ENCODE data around the gene UGT1A10.
"Not testable (repeated sequence)": the region's sequence is repeated elsewhere in the genome, so short reads cannot be mapped to it uniquely, and the experiment has no call there.

The UGT1A10 gene

DNA sequence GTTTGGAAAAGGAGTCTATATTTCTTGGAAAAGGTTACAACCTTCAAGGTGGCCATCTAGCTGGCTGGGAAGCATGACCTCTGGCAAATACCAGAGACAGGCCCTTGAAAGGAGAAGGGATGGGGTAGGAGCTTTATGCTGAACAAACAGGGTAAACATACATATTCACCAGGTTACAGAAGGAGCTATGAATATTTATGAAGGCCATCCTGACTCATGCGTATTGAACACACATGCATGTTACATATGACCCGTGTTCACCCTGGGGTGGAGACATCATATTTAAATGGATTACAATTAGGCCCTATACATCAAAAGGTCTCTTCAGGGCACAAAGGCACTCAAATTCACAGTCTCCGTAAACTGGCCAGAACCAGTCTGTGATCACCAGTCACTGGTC is 19.7 kb downstream of the UGT1A10 start:
- DNase-seq (ENCODE audit: low spot score) = not testable (repeated sequence)

DNA sequence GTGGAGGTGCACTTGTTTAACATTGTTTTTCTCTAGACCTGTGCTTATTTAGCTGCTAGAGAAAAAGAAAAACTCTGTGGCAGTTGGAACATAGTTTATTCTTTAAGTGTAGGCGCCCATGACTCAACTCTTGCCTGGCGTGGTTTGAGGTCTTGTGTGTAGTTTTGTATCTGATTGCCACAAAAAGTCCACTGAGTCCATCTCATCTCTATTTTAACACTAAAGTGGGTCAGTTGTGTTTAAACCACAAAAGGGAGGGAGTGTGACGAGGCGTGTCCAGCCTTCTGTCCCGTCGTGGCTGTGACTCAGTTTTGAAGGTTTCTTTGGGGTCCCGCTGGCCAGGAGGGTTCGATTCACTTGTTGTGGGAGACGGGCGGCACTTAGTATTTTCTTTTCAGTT is 20.2 kb downstream of the UGT1A10 start:
- no peak for DNase-seq (ENCODE audit: low spot score)

DNA sequence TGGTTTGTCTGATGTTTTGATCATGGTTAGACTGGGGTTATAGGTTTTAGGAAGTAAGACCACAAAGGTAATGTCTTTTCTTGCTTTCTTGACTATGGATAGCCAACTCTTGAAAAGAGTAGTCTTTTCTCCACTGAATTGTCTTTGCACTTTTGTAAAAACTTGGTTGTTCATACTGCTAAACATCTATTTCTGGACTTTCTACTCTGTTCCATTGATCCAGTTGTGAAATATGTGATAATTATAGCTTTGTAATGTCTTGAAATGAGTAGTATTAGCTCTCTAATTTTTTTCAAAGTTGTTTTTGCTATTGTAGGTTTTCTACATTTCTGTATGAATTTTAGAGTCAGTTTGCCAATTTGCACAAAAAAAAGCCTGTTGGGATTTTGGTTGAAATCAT is 22.4 kb downstream of the UGT1A10 start:
- DNase-seq (ENCODE audit: low spot score) = no peak

GRCh38 chr2:233663911-233664310 is 27.7 kb downstream of the UGT1A10 start:
- DNase-seq (ENCODE audit: low spot score) = no peak

DNA sequence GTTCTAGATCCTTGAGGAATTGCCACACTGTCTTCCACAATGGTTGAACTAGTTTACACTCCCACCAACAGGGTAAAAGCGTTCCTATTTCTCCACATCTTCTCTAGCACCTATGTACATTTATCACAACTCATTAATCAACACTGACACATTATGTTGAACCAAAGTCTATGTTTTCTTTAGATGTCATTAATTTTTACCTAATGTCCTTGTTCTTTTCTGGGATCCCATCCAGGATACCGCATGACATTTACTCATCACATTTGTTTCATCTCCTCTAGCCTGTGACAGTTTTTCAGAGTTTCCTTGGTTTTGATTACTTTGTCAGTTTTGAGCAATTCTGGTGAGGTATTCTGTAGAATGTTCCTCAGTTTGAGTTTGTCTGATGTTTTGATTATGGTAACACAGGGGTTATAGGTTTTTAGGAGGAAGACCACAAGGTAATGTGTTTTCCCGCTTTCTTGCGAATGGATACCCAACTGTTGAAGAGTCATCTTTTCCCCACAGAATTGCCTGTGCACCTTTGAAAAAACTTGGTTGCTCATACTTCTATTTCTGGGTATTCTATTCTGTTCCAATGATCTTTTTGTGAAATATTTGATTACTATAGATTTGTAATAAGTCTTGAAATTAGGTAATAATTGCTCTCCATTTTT is 32.5 kb downstream of the UGT1A10 start:
- DNase-seq (ENCODE audit: low spot score) = no peak

DNA sequence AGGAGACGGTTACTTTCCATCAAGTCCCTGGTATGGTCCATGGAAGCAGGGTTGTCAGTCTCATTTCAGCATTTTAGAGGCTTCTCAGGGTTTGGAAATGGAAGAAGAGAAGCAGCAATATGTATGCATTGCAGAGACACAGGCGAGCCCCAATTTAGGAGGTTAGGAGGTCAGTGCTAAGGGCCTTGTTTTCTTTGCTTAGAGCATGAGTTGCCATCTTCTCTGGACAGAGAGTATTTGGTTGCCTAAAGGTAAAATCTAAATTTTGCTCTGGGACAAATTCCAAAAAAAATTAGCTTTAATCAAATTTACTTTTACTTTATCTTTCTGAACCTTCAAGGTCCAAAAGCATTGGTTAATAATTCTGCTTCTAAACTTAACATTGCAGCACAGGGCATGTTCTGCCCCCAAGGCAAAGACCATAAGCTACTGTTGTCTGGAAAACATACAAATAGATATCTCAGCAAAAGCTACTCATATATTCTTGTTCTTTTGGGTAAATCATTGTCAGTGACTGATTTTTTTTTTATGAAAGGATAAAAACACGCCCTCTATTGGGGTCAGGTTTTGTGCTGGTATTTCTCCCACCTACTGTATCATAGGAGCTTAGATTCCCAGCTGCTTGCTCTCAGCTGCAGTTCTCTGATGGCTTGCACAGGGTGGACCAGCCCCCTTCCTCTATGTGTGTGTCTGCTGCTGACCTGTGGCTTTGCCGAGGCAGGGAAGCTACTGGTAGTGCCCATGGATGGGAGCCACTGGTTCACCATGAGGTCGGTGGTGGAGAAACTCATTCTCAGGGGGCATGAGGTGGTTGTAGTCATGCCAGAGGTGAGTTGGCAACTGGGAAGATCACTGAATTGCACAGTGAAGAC is 35.3 kb downstream of the UGT1A10 start, which contains the start of gene UGT1A9:
Gene UGT1A9 (plus strand): TSS at position 609 of the 872 bp plus-strand sequence. CDS start 37 bp downstream, at position 646.
- no peak for DNase-seq (ENCODE audit: low spot score)

- no peak for DNase-seq (ENCODE audit: low spot score)
Measured at GRCh38 chr2:233672886-233673285, 36.6 kb downstream of the UGT1A10 start.

DNA sequence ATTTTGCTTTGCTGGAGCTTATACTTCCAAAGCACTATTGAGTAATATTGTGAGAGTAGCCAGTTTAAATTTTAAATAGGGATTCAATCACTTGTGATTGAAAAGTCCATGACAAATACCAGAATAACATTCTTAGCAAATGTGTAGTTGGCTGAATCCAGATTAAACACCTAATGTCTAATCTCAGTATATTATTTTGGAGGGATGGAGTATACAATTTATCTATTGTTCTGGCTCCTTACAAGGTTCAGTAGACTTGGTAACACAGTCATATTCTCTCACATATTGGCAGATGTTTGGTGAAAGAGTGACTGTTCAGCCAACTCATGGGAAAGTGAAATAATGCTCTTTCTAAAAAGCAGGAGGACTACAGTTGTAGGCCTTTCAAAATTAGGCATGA is 37.6 kb downstream of the UGT1A10 start:
- no peak for DNase-seq (ENCODE audit: low spot score)

GRCh38 chr2:233674314-233674713 is 38.1 kb downstream of the UGT1A10 start:
- DNase-seq (ENCODE audit: low spot score) = no peak

DNA sequence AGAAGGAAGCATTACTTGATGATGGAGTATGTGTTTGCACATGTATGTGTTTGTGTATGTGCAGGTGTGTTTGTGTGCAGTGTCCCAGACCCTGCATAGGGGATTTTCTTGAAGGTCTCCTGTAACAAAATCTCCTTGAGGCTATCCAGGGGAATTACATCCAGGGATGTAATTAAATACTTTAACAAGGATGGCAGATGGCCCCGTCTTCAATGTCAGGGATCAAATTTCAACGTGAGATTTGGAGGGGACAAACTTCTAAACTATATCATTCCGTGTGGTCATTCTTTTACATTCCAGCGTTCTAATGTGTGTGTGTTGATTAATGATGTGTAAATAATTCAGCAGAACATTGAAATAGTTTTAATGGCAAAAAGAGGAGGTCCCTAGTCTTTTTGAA is 38.7 kb downstream of the UGT1A10 start:
- no peak for DNase-seq (ENCODE audit: low spot score)

GRCh38 chr2:233676046-233676445 is 39.8 kb downstream of the UGT1A10 start:
- no peak for DNase-seq (ENCODE audit: low spot score)

DNA sequence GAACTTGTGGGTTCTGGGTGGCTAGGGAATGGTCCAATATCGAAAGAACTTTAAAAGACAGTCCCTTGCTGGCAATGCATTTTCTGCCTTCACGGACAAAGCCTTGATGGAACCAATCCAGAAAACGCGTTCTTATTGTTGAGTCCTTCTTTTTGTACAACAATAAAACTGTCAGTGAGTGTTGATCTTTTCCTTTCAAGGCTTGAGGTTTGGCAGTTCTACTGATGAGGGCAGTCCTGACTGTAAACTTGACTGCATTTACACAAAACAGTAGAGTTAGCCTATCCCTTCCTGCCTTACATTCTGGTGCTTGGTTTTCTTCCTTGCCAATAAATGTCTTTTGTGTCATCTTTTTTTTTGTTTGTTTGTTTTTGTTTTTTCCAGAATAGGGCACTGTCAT is 42.9 kb downstream of the UGT1A10 start:
- no peak for DNase-seq (ENCODE audit: low spot score)

DNA sequence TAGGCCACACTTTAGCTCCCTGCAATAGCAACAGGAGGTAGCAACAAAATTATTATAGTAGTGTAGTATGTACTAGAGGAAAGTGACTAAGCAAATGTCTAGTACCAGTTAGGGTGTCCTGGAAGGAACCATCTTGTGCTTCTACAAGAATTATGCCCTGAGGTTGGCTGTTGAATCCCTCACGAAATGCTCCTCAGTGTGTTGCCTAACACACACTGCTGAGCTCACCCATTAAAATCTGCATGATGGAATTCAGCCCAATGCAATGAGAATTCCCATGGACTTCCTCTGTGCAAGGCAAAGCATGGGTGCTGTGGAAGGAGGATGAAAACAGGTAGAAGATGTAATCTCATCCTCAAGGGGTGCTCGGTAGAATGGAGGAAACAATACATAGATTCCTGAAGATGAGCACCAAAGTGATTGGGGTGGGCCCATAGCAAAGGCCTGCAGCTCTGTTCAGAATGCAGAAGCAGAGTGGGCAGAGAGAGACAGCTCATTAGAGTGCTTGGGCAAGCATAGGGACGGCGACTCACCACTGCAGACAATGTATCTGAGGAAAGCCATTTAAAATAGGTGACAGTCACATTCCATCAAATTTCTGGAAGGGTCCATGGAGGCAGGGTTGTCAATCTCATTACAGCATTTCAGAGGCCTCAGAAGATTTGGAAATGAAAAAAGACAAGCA is 44.3 kb downstream of the UGT1A10 start:
- DNase-seq (ENCODE audit: low spot score) = no peak

GRCh38 chr2:233681521-233682099 is 45.4 kb downstream of the UGT1A10 start, which contains the start of gene UGT1A7:
TSS of gene UGT1A7 (plus strand) at chr2:233681901. CDS start at chr2:233681938, 37 bp downstream.
- no peak for DNase-seq (ENCODE audit: low spot score)

GRCh38 chr2:233684640-233685039 is 48.4 kb downstream of the UGT1A10 start:
- DNase-seq (ENCODE audit: low spot score) = no peak

GRCh38 chr2:233686928-233687327 is 50.7 kb downstream of the UGT1A10 start:
- no peak for DNase-seq (ENCODE audit: low spot score)

- DNase-seq (ENCODE audit: low spot score) = no peak
Measured at GRCh38 chr2:233688341-233688740, 52.1 kb downstream of the UGT1A10 start.

DNA sequence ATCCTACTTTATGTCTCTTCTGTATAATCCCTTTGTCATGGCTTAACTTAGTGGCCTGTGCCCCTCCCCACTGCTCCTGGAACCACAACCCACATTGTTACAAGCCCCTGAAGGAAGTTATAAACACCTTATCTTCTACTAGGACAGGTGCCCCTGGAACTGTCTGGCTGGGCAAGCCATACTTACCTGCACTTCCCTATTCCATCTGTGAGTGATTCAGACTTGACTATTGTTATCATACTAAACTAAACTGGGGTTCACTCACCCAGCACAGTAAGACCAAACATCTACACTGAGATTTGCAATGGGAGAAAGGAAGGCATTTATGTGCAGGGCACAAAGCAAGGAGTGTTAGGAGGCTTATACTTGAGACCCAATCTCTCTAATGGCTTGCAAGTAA is 52.8 kb downstream of the UGT1A10 start:
- no peak for DNase-seq (ENCODE audit: low spot score)

DNA sequence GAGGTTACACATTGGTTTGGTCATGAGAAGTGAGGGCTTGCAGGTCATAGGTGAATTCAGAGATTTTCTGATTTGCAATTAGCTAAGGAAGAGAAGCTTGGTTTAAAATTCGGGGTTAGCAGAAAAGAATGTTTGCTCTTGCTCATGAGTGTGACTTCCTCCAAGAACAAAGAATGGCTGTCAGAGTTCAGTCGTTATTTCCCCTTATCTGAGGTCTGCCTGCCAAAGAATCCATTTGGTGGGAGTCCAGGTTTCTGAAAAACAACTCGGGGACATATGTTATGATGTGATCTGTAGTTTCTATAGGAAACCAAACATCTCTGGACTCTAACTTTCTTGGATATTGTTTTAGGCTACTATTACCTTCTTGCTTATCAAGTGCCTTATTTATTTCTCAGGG is 53.3 kb downstream of the UGT1A10 start:
- no peak for DNase-seq (ENCODE audit: low spot score)

DNA sequence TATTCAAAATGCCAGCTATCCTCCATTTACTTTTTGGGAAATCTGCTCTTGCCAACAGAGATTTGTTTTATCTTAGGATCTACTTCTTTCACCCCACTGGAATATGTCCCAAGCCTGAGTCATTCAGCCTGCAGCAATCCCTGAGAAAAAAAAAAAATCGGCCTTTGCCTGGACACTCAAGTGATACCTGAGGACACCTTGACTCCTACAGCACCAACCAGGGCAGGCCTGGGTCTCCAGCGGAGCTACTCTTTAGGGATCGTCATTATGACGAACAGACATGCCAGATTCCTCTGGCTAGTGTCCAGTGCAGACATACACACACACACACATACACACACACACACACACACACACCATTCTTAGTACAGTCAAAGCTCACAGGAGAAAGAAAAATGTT is 54.2 kb downstream of the UGT1A10 start:
- DNase-seq (ENCODE audit: low spot score) = no peak

DNA sequence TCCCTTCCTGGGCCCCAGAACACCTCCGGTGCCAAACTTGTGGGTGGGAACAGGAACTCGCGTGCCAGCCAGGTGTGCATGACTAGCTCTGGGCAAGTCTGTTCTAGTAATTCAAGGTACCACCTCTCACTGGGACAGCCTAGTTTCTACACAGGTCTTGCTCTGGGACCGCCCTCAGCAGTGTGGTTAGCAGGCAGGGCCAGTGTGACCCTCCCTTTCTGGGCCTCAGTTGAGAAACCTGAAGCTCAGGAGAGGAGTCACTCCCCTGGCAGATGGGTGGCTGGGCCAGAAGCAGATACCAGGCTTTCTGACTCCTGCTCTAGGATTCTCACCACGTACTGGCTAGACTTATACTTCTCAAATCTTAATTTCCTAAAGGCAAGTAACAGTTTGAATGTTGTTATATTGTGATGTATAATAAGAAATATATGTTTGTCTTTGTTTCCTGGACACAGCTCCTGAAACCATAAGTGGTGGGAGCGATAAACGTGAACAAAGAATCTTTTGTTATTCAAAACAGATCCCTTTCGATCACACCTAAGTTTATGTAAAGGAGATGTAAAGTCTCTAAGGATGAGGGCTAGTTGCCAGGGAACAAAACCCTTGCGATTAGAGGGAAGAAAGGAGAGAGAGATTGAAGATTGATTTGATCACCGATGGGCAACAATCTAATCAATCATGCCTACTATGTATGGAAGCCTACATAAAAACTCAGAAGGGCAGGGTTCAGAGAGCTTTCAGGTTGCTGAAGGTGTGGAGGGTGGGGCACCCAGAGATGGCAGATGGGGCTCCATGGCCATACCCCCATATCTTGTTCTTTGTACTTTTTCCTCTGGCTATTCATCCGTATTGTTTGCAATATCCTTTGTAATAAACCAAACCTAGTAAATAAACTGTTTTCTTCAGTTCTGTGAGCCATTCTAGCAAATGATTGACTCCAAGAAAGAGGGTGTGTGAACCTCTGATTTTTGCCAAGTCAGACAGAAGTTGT is 55.5 kb downstream of the UGT1A10 start:
- no peak for DNase-seq (ENCODE audit: low spot score)
